B cell (primary cell): Measurements from ENCODE around the gene ASH1L. TPM values are rescaled to one million over a fixed set of nuclear protein-coding genes. Genes with fewer than 3 reads are reported as not detected.

Experiments used
- ATAC-seq: fragments of 200-7000 bp; cut with Tn5 transposase; one replicate; pipeline ENCODE4 v1.10.0; 2021; ENCODE audit warnings: low read depth, mild to moderate bottlenecking, moderate number of reproducible peaks, moderate library complexity
- CTCF ChIA-PET: fragments of 350-600 bp; sonication (Branson Sonifier 250); formaldehyde crosslinking; loops from one replicate; lab custom pipeline; 2021; ENCODE audit warnings: antibody characterized with exemption, inconsistent platforms; lab: Charles Lee
- POLR2A ChIA-PET: fragments of 350-600 bp; sonication (Branson Sonifier 250); formaldehyde crosslinking; loops from one replicate; lab custom pipeline; 2021; ENCODE audit warnings: antibody characterized with exemption; lab: Charles Lee
- DNase-seq: peaks from one replicate; pipeline ENCODE4 v3.0.0; 2013
- H2AFZ ChIP-seq: 2 replicates; pipeline ENCODE4 v1.6.1; 2012; ENCODE audit warnings: mild to moderate bottlenecking, low read depth, low read length; ENCODE audit not compliant: insufficient read depth, poor library complexity, severe bottlenecking
- H3K27ac ChIP-seq, 2 donors: 1 replicate in 1 of 2; 2 replicates in 1 of 2; pipeline ENCODE4 v1.5.1; 2012 to 2013; ENCODE audit warnings: low read length in 2 of 2, mild to moderate bottlenecking in 2 of 2, moderate library complexity in 1 of 2
- H3K27me3 ChIP-seq, 4 experiments: fragments of 200-600 bp in 1 of 4; sonication (generic) in 1 of 4; replicated peaks in 1 of 4; 1 replicate in 2 of 4; 2 replicates in 2 of 4; pipeline versions ENCODE4 v1.6.1 to v1.7.0; 2013 to 2016; ENCODE audit warnings: low read length in 3 of 4, mild to moderate bottlenecking in 2 of 4, mixed read lengths in 1 of 4, moderate library complexity in 1 of 4; ENCODE audit not compliant: insufficient read depth in 4 of 4, control insufficient read depth in 3 of 4; ENCODE audit errors: control extremely low read depth in 1 of 4
- H3K36me3 ChIP-seq, 2 experiments: replicated peaks in 1 of 2; 1 replicate in 1 of 2; 2 replicates in 1 of 2; pipeline versions ENCODE4 v1.6.1 to v1.7.1; 2013; ENCODE audit warnings: low read length in 1 of 2; ENCODE audit not compliant: insufficient read depth in 2 of 2, control insufficient read depth in 1 of 2; ENCODE audit errors: control extremely low read depth in 1 of 2, extremely low read depth in 1 of 2
- H3K4me1 ChIP-seq, 2 donors: fragments of 200-600 bp in 1 of 2; sonication (generic) in 1 of 2; 1 replicate in 1 of 2; 2 replicates in 1 of 2; pipeline versions ENCODE4 v1.5.1 to v1.6.1; 2013 to 2017; ENCODE audit warnings: low read length in 2 of 2; ENCODE audit not compliant: control insufficient read depth in 2 of 2, insufficient read depth in 2 of 2
- H3K4me2 ChIP-seq: replicated peaks from 2 replicates; pipeline ENCODE3; 2012; ENCODE audit warnings: mild to moderate bottlenecking, low read depth, low read length; ENCODE audit not compliant: poor library complexity, severe bottlenecking
- H3K4me3 ChIP-seq, 5 experiments: fragments of 200-600 bp in 1 of 5; sonication (generic) in 1 of 5; 1 replicate in 3 of 5; 2 replicates in 2 of 5; pipeline versions ENCODE4 v1.5.1 to v1.7.0; 2011 to 2016; ENCODE audit warnings: low read length in 4 of 5, mild to moderate bottlenecking in 4 of 5, low read depth in 2 of 5, control low read depth in 1 of 5, moderate library complexity in 1 of 5; ENCODE audit not compliant: insufficient read depth in 1 of 5; ENCODE audit errors: control extremely low read depth in 1 of 5, extremely low read depth in 1 of 5
- H3K79me2 ChIP-seq: fragments of 200-600 bp; sonication (generic); one replicate; pipeline ENCODE4 v1.6.0; 2016; ENCODE audit warnings: low read length; ENCODE audit not compliant: control insufficient read depth, insufficient read depth
- H3K9ac ChIP-seq: fragments of 200-600 bp; sonication (generic); 2 replicates; pipeline ENCODE4 v1.6.1; 2017; ENCODE audit warnings: mild to moderate bottlenecking, low read length, moderate library complexity
- H3K9me3 ChIP-seq, 3 donors: one replicate each; pipeline versions ENCODE4 v1.6.1 to v1.7.1; 2013; ENCODE audit warnings: low read length in 2 of 3; ENCODE audit not compliant: control insufficient read depth in 2 of 3, insufficient read depth in 1 of 3; ENCODE audit errors: control extremely low read depth in 1 of 3
- H4K20me1 ChIP-seq: 2 replicates; pipeline ENCODE4 v1.6.0; 2012; ENCODE audit warnings: mild to moderate bottlenecking, low read length; ENCODE audit not compliant: insufficient read depth, control insufficient read depth, poor library complexity, severe bottlenecking
- H3K27ac Mint-ChIP-seq: one replicate; pipeline ENCODE4 v1.8.0; 2021; ENCODE audit warnings: mixed read lengths
- H3K27me3 Mint-ChIP-seq: one replicate; pipeline ENCODE4 v1.8.0; 2021; ENCODE audit warnings: mixed read lengths
- H3K4me1 Mint-ChIP-seq: one replicate; pipeline ENCODE4 v1.8.0; 2021; ENCODE audit warnings: mixed read lengths
- H3K4me3 Mint-ChIP-seq: one replicate; pipeline ENCODE4 v1.8.0; 2021; ENCODE audit warnings: mixed read lengths
- H3K9me3 Mint-ChIP-seq: one replicate; pipeline ENCODE4 v1.8.0; 2022; ENCODE audit warnings: mixed read lengths; ENCODE audit not compliant: insufficient read depth
- CTCF ChIP-seq: fragments of 200-600 bp; IDR thresholded peaks from one replicate; pipeline ENCODE4 v1.8.0; 2022; ENCODE audit warnings: antibody characterized with exemption, mild to moderate bottlenecking
- EZH2 ChIP-seq: IDR thresholded peaks from 2 replicates; pipeline ENCODE4 v1.6.1; 2012; ENCODE audit warnings: borderline replicate concordance, low read depth, mild to moderate bottlenecking, moderate library complexity, low read length; ENCODE audit not compliant: insufficient read depth, poor library complexity, severe bottlenecking
- WGBS: methylation state at CpG from one replicate; pipeline ENCODE4 v1.1.5; 2013; ENCODE audit warnings: missing lambda C conversion rate; ENCODE audit not compliant: insufficient coverage; 5-methylcytosine and 5-hydroxymethylcytosine counted together
- intact Hi-C: fragments of 100-400 bp; cut with micrococcal nuclease; formaldehyde crosslinking; loops from one replicate; pipeline ENCODE4 v1.10.0; 2022
- polyA plus RNA-seq: library from polyadenylated mRNA; depleted of rRNA; stranded (reverse); fragments of >200 nt; gene quantifications from 2 replicates; pipeline ENCODE4 v1.2.3, GENCODE V29; 2012
- total RNA-seq, 2 donors: library from RNA; stranded (reverse); fragments of 120-200 nt in 1 of 2; gene quantifications; 1 replicate in 1 of 2; 2 replicates in 1 of 2; pipeline versions ENCODE4 v1.2.3 to v1.2.4, GENCODE V29; 2013 to 2022

The ASH1L gene
- total and polyA plus RNA-seq, 2 donors (not counting 1 experiment from before 2014, with no cell fraction given), result 17.7 to 124 TPM

- H3K4me2 ChIP-seq, result no peak overlapping the region
- peaks cover 0 to 11% of the 10 kb centered on the region in 2 donors for H3K4me1 ChIP-seq
- H3K79me2 ChIP-seq, result peaks cover 31% of the 10 kb centered on the region
- peaks cover 40% of the 10 kb centered on the region for H3K4me1 Mint-ChIP-seq
- 60% methylated on average over 1 of the region's 5 CpGs for WGBS
- H3K27ac Mint-ChIP-seq, result peak overlapping the region; percentile 66
- no peak for TF ChIP-seq EZH2
- no peak for TF ChIP-seq CTCF
- no peak overlapping the region for H3K4me3 Mint-ChIP-seq
- intact Hi-C loops, result loop anchor here (5.0 kb wide), 1 partner anchor 38 kb away; no protein-coding TSS in a partner anchor
- H3K9ac ChIP-seq, result no peak overlapping the region
- H3K9me3 Mint-ChIP-seq, result no peaks in the 10 kb centered on the region
- H3K36me3 ChIP-seq, result peaks cover 1 to 7% of the 10 kb centered on the region in 2 experiments
- H3K4me3 ChIP-seq, result no peak overlapping the region
- H3K27me3 Mint-ChIP-seq, result no peaks in the 10 kb centered on the region
- H4K20me1 ChIP-seq, result peaks cover 5% of the 10 kb centered on the region
- POLR2A ChIA-PET, result interaction anchor here (0.6 kb wide), 1 partner anchor 28 kb away, joined by 6 read pairs; no protein-coding TSS in a partner anchor
- no peaks in the 10 kb centered on the region for H3K9me3 ChIP-seq
- CTCF ChIA-PET, result interaction anchor here (1.0 to 1.7 kb wide), 2 partner anchors 36 to 40 kb away, joined by 3 read pairs; no protein-coding TSS in a partner anchor
- H2AFZ ChIP-seq, result no peak overlapping the region
- peak; percentile 29 for ATAC-seq
- peak overlapping the region in 1 of 2 donors; percentile 46 for H3K27ac ChIP-seq
- DNase-seq, result no peak
- H3K27me3 ChIP-seq, result no peaks in the 10 kb centered on the region
These were observed 98.5 kb downstream of the ASH1L start for GRCh38 chr1:155463865-155464650.

- no peak overlapping the region for H3K4me3 Mint-ChIP-seq
- H3K27ac Mint-ChIP-seq, result no peak overlapping the region
- no peak for ATAC-seq
- intact Hi-C loops, result no loop called here
- Histone ChIP-seq H2AFZ (no peak overlapping the region), H3K9ac (no peak overlapping the region), H3K27me3 (no peaks in the 10 kb centered on the region), H3K79me2 (peaks cover 13% of the 10 kb centered on the region), H3K27ac (no peak overlapping the region), H3K4me2 (no peak overlapping the region), H3K9me3 (no peaks in the 10 kb centered on the region), H3K4me1 (no peaks in the 10 kb centered on the region), H3K36me3 (peaks cover 11 to 28% of the 10 kb centered on the region in 2 experiments), H4K20me1 (no peaks in the 10 kb centered on the region), H3K4me3 (no peak overlapping the region)
- 98% methylated on average over 4 of the region's 4 CpGs for WGBS
- TF ChIP-seq EZH2 (no peak), CTCF (no peak)
- H3K9me3 Mint-ChIP-seq, result no peaks in the 10 kb centered on the region
- POLR2A ChIA-PET, result no interaction called here
- H3K27me3 Mint-ChIP-seq, result no peaks in the 10 kb centered on the region
- DNase-seq, result no peak
- CTCF ChIA-PET, result no interaction called here
- H3K4me1 Mint-ChIP-seq, result no peaks in the 10 kb centered on the region
These were observed 104.5 kb downstream of the ASH1L start for GRCh38 chr1:155458111-155458510.
